HEK293 (cell line): ENCODE data around the gene GYS2.

Experiments used
- MYNN ChIP-seq: fragments of 450-650 bp; formaldehyde crosslinking; IDR thresholded peaks from 2 replicates; pipeline ENCODE4 v1.5.1; 2016; ENCODE audit warnings: missing biosample characterization, missing genetic modification characterization, borderline replicate concordance
- REST ChIP-seq: fragments of 450-650 bp; formaldehyde crosslinking; IDR thresholded peaks from 2 replicates; pipeline ENCODE4 v1.5.1; 2016; ENCODE audit warnings: missing biosample characterization, missing genetic modification characterization
- ZBTB20 ChIP-seq: fragments of 450-650 bp; formaldehyde crosslinking; IDR thresholded peaks from 2 replicates; pipeline ENCODE4 v1.5.1; 2016; ENCODE audit warnings: missing biosample characterization, missing genetic modification characterization
- ZNF10 ChIP-seq: fragments of 450-650 bp; formaldehyde crosslinking; IDR thresholded peaks from 2 replicates; pipeline ENCODE4 v1.5.1; 2017; ENCODE audit warnings: missing biosample characterization, missing genetic modification characterization
- ZNF114 ChIP-seq: fragments of 450-650 bp; formaldehyde crosslinking; IDR thresholded peaks from 2 replicates; pipeline ENCODE4 v1.5.0; 2017; ENCODE audit warnings: missing biosample characterization, missing genetic modification characterization
- ZNF416 ChIP-seq: fragments of 450-650 bp; formaldehyde crosslinking; IDR thresholded peaks from 2 replicates; pipeline ENCODE4 v1.5.1; 2016; ENCODE audit warnings: missing biosample characterization, missing genetic modification characterization
- ZNF514 ChIP-seq: fragments of 450-650 bp; formaldehyde crosslinking; IDR thresholded peaks from 2 replicates; pipeline ENCODE4 v1.5.1; 2016; ENCODE audit warnings: missing biosample characterization, missing genetic modification characterization
- ZNF623 ChIP-seq: fragments of 450-650 bp; formaldehyde crosslinking; IDR thresholded peaks from 2 replicates; pipeline ENCODE4 v1.5.1; 2016; ENCODE audit warnings: missing biosample characterization, missing genetic modification characterization
- ZNF701 ChIP-seq: fragments of 450-650 bp; formaldehyde crosslinking; IDR thresholded peaks from 2 replicates; pipeline ENCODE4 v1.5.1; 2016; ENCODE audit warnings: missing biosample characterization, missing genetic modification characterization
- TF ChIP-seq, protein P1 (sequence below): fragments of 450-650 bp; formaldehyde crosslinking; IDR thresholded peaks from 2 replicates; pipeline ENCODE4 v1.5.1; 2016; ENCODE audit warnings: missing biosample characterization, missing genetic modification characterization

DNA sequence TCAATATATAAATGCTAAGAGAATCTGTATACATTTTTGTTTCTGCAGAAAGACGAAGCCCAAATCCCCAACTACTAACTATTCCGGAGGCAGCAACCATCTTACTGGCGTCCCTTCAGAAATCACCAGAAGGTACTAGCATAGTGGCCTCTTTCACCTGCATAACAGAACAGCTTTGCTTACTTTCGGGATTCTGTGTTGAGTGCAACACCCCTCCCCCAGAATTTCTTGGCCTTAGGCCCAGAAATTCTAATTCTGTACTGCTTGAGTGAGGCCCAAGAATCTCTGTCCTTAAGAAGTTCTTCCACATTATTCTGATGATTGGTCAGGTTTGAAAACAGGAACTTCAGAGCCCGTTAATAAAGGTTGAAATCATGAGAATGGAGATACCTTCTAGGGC, 75.7 kb downstream of the GYS2 start:
- TF ChIP-seq, protein P1, sequence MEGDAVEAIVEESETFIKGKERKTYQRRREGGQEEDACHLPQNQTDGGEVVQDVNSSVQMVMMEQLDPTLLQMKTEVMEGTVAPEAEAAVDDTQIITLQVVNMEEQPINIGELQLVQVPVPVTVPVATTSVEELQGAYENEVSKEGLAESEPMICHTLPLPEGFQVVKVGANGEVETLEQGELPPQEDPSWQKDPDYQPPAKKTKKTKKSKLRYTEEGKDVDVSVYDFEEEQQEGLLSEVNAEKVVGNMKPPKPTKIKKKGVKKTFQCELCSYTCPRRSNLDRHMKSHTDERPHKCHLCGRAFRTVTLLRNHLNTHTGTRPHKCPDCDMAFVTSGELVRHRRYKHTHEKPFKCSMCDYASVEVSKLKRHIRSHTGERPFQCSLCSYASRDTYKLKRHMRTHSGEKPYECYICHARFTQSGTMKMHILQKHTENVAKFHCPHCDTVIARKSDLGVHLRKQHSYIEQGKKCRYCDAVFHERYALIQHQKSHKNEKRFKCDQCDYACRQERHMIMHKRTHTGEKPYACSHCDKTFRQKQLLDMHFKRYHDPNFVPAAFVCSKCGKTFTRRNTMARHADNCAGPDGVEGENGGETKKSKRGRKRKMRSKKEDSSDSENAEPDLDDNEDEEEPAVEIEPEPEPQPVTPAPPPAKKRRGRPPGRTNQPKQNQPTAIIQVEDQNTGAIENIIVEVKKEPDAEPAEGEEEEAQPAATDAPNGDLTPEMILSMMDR = no peak
- TF ChIP-seq ZNF701 (no peak), ZNF623 (no peak), ZNF10 (tag by site-specific recombination) (no peak), MYNN (tag by site-specific recombination) (no peak), ZNF114 (tag by site-specific recombination) (no peak), ZBTB20 (tag by site-specific recombination) (no peak), ZNF514 (no peak), REST (tag by site-specific recombination) (no peak), ZNF416 (tag by site-specific recombination) (no peak)
